LoVo (cell line): ENCODE data around the gene TAB3.
"Not testable (repeated sequence)": the region's sequence is repeated elsewhere in the genome, so short reads cannot be mapped to it uniquely, and the experiment has no call there.

Experiments
- DNase-seq: peaks from one replicate; pipeline ENCODE4 v3.0.0-alpha.2; 2016; ENCODE audit warnings: low spot score

Gene TAB3

DNA sequence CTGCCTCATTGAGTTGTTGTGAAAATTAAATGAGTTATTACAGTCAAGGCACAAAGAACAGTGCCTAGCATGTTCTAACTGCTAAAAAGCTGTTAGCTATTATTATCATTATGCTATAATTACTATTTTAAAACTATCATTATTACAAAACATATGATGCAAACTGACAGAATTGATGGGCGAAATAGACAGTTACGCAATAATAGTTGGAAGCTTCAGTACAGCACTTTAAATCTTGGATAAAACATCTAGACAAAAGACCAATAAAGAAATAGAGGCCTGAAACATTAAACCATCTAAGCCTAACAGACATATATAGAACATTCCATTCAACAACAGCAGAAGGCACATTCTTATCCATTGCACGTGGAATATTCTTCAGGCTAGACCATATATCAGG, 73.0 kb downstream of the TAB3 start:
- no peak for DNase-seq

DNA sequence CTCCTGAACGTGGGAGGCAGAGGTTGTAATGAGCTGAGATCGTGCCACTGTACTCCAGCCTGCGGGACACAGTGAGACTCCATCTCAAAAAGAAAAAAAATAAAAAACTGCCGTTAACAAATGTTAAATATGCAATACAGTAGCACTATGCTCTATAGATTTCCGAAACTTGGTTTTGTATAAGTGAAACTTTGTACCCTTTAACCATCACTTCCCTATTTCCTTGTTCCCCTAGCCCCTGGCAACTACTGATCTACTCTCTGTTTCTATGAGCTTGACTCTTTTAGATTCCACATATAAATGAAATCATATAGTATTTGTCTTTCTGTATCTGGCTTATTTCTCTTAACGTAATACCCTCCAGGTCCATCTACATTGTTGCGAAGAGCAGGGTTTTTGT, 74.1 kb downstream of the TAB3 start:
- DNase-seq, result no peak

DNA sequence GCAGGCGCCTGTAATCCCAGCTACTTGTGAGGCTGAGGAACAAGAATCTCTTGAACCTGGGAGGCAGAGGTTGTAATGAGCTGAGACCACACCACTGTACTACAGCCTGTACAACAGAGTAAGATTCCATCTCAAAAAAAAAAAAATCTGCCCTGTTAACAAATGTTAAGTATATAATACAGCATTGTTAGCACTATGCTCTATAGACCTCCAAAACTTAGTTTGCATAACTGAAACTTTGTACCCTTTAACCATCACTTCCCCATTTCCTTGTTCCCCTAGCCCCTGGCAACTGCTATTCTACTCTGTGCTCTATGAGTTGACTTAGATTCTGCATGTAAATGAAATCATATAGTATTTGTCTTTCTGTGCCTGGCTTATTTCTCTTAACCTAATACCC, 76.7 kb downstream of the TAB3 start:
- no peak for DNase-seq

DNA sequence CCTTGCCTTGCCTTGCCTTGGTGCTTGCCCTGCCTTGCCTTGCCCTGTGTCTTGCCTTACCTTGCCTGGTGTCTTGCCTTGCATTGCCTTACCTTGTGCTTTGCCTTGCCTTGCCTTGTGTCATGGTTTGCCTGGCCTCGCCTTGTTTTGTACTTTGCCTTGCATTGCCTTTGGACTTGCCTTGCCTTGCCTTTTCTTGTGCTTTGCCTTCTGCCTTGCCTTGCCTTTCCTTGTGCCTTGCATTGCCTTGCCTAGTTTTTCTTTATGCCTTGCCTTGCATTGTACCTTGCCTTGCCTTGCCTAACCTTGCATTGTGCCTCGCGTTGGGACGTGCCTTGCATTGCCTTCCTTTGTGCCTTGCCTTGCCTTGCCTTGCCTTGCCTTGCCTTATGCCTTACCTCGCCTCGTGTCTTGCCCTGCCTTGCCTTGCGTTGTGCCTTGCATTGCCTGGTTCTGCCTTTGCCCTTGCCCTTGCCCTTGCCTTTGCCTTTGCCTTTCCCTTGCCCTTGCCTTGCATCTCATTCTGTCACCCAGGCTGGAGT, 82.8 kb downstream of the TAB3 start:
- DNase-seq, result no peak

DNA sequence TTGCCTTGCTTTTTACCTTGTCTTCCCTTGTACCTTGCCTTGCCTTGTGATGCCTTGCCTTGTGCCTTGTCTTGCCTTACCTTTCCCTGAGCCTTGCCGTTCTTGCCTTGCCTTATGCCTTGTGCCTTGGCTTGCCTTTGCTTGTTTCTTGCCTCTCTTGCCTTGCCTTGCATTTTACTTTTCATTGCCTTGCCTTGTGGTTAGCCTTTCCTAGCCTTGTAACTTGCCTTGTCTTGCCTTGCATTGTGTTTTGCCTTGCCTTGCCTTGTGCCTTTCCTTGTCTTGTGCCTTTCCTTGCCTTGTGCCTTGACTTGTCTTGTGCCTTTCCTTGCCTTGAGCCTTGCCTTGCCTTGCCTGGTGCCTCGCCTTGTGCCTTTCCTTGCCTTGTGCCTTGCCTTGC, 84.6 kb downstream of the TAB3 start:
- DNase-seq, result no peak

DNA sequence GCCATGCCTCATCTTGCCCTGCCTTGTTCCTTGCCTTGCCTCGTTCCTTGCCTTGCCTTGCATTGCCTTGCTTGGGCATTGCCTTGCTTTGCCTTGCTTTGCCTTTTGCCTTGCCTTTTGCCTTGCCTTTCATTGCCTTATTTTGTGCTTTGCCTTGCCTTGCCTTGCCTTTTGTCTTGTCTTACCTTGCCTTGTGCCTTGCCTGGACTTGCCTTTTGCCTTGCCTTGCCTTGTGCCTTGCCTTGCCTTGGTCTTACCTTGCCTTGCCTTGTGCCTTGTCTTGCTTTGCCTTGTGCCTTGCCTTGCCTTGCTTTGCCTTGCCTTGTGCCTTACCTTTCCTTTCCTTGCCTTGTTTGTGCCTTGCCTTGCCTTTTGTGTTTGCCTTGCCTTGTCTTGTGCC, 88.2 kb downstream of the TAB3 start:
- no peak for DNase-seq

DNA sequence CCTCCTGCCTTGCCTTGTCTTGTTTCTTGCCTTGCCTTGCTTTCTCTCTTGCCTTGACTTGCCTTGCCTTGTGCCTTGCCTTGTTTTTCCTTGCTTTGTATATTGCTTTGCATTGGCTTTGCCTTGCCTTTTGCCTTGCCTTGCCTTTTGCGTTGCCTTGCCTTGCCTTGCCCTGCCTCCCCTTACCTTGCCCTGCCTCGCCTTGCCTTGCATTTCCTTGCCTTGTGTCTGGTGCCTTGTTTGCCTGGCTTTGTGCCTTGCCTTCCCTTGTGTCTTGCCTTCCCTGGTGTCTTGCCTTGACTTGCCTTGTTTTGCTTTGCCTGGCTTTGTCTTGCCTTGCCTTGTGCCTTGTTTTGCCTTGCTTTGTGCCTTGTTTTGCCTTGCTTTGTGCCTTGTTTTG, 89.7 kb downstream of the TAB3 start:
- DNase-seq, result no peak

DNA sequence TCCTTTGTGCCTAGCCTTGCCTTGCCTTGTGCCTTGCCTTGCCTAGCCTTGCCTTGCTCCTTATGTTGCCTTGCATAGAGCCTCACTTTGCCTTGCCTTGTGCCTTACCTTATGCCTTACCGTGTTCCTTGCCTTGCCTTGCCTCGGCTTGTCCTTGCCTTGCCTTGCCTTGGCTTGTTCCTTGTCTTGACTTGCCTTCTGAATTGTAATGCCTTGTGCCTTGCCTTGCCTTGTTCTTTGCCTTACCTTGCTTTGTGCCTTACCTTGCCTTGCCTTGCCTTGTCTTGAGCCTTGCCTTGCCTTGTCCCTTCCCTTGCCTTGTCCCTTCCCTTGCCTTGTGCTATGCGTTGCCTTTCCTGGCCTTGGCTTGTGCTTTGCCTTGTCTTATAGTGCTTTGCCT, 90.2 kb downstream of the TAB3 start:
- DNase-seq, result no peak

DNA sequence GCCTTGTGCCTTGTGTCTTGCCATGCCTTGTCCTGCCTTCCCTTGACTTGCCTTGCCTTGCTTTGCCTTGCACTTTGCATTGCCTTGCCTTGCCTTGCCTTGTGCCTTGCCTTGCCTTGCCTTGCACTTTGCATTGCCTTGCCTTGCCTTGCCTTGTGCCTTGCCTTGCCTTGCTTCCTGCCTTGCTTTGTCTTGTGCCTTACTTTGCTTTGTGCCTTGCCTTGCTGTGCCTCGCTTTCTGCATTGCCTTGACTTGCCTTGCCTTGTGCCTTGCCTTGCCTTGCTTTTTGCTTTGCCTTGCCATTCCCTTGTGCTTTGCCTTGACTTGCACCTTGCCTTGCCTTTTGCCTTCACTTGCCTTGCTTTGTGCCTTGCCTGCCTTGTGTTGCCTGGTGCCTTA, 91.8 kb downstream of the TAB3 start:
- not testable (repeated sequence) for DNase-seq

DNA sequence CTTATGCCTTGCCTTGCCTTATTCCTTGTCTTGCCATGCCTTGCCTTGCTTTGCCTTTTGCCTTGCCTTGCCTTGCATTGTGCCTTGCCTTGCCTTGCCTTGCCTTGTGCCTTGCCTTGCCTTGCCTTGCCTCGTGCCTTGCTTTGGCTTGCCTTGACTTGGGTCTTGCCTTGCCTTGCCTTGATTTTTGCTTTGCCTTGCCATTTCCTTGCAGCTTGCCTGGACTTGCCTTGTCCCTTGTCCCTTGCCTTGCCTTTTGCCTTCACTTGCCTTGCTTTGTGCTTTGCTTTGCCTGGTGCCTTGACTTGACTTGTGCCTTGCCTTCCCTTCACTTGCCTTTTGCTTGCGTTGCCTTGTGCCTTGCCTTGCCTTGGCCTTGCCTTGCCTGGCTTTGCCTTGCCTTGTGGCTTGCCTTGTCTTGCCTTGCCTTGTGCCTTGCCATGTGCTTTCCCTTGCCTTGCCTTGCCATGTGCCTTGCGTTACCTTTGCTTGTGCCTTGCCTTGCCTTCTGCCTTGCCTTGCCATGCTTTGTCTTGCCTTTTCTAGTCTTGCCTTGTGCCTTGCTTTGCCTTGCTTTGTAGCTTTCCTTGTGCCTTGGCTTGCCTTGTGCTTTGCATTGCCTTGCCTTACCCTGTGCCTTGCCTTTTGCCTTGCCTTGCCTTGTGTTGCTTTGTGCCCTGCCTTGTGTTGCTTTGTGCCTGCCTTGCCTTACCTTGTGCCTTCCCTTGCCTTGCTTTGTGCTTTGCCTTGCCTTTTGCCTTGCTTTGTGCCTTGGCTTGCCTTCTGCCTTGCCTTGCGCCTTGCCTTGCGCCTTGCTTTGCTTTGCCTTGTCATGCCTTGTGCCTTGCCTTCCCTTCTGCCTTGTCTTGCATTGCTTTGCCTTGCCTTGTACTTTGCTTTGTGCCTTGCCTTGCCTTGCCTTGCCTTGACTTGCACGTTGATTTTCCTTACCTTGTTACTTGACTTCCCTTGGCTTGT, 92.8 kb downstream of the TAB3 start:
- DNase-seq, result no peak

DNA sequence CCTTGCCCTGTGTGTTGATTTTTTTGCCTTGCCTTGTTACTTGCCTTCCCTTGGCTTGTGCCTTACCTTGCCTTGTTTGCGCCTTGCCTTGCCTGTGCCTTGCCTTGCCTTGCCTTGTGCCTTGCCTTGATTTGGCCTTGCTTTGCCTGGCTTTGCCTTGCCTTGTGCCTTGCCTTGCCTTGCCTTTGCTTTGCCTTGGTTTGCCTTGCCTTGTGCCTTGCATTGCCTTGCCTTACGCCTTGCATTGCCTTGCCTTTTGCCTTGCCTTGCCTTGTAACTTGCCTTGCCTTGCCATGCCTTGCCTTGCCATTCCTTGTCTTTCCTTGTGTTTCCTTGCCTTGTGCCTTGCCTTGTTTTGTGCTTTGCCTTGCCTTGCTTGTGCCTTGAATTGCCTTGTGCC, 94.6 kb downstream of the TAB3 start:
- no peak for DNase-seq

DNA sequence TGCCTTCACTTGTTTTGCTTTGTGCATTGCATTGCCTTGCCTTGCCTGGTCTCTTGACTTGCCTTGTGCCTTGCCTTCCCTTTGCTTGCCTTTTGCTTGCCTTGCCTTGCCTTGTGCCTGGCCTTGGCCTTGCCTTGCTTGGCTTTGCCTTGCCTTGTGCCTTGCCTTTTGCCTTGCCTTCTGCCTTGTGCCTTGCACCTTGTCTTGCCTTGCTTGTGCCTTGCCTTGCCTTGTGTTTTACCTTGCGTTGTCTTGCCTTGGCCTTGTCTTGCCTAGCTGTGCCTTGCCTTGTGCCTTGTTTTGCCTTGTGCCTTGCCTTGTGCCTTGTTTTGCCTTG, 95.3 kb downstream of the TAB3 start:
- DNase-seq, result no peak

DNA sequence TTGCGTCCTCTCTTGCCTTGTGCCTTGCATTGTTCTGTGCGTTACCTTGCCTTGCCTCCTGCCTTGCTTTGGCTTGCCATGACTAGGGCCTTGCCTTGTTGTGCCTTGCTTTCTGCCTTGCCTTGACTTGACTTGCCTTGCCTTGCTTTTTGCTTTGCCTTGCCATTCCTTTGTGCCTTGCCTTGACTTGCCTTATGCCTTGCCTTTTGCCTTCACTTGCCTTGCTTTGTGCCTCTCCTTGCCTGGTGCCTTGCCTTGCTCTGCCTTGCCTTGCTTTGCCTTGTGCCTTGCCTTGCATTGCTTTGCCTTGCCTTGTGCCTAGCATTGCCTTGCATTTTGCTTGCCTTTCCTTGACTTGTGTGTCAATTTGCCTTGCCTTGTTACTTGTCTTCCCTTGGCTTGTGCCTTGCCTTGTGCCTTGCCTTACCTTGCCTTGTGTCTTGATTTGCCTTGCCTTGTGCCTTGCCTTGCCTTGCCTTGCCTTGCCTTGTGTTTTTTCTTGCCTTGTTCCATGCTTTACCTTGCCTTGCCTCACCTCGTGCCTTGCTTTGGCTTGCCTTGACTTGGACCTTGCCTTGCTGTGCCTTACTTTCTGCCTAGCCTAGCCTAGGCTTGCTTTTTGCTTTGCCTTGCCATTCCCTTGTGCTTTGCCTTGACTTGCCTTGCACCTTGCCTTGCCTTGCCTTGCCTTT, 95.8 kb downstream of the TAB3 start:
- DNase-seq, result no peak

DNA sequence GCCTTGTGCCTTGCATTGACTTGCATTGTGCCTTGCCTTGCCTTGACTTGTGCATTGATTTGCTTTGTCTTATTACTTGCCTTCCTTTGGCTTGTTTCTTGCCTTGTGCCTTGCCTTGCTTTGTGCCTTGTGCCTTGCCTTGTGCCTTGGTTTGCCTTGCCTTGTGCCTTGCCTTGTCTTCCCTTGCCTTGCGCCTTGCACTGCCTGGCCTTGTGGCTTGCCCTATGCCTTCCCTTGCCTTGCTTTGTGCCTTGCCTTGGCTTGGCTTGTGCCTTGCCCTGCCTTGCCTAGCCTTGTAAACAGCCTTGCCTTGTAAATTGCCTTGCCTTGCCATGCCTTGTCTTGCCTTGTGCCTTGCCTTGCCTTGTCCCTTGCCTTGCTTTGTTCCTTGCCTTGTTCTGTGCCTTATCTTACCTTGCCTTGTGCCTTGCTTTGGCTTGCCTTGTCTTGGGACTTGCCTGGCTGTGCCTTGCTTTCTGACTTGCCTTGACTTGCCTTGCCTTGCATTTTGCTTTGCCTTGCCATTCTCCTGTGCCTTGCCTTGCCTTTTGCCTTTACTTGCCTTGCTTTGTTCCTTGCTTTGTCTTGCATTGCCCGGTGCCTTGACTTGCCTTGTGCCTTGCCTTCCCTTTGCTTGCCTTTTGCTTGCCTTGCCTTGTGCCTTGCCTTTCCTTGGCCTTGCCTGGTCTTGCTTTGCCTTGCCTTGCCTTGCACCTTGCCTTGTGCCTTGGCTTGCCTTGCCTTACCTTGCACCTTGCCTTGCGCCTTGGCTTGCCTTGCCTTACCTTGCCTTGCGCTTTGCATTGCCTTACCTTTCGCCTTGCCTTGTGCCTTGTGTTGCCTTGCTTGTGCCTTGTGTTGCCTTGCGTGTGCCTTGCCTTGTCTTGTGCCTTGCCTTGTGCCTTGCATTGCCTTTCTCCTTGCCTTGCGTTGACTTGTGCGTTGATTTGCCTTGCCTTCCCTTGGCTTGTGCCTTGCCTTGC, 97.5 kb downstream of the TAB3 start:
- DNase-seq, result no peak

DNA sequence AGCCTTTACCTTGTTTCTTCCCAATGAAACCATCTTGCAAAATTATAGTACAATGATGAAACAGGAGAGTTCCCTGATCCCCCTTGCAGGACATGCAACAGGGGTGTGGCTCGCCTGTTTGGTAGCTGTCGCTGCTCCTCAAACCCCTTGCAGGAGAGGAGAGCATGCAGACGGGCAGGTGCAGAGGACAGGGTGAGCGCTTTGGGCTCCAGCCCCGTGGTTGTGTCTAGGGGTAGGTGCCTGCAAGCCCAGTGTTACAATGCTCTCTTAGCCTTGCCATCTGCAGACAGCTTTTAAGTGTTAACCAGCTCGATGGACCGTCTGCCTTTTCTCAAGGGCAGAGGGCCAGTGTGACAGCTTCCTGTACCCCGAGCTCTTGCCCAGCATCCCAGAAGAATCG, 102.0 kb downstream of the TAB3 start:
- DNase-seq, result no peak

DNA sequence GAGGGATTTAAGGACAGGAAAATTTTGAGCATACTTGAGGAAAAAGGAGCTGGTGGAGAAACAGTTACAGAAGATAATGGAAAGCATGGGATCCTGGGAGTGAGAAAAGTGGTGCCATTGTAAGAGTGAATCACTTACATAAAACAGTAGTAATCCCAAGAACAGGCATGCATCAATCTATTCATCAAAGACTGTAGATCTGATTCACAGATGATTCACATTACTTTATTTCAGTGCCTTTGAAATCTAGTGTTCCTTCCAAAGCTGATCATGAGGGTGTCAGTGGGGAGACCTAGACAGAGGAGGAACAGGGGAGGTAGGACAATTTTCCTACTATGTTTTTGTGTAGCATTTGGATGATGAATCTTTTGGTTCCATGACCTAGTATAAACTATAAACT, 102.7 kb downstream of the TAB3 start:
- DNase-seq, result no peak

DNA sequence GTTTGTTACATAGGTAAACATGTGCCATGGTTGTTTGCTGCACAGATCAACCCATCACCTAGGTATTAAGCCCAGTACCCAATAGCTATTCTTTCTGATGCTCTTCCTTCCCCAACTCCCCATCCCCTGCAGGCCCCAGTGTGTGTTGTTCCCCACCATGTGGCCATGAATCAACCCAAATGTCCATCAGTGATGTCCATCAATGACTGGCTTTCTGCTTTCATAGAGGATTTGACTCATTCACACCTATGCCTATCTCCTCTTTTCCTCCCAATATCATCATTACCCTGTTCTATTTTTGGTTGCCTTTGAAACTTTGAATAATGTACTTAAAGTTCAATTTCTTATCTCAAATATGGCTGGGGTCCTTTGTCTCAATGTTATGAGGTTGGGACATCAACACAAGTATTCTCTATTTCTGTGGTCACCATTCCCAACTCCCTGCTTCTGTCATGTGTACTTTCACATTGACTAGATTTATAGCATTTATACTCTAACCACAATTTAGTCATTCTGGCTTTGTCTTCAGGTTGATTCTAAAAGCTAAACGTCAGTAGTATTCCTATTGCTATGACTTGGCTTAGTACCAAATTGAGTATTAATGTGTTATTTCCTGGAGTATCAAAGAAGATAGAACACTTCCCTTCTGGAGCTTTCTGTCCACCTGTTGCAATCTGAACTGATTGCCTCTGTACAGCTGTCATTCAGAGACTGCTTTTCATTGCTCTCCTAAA, 107.2 kb downstream of the TAB3 start:
- DNase-seq, result no peak

DNA sequence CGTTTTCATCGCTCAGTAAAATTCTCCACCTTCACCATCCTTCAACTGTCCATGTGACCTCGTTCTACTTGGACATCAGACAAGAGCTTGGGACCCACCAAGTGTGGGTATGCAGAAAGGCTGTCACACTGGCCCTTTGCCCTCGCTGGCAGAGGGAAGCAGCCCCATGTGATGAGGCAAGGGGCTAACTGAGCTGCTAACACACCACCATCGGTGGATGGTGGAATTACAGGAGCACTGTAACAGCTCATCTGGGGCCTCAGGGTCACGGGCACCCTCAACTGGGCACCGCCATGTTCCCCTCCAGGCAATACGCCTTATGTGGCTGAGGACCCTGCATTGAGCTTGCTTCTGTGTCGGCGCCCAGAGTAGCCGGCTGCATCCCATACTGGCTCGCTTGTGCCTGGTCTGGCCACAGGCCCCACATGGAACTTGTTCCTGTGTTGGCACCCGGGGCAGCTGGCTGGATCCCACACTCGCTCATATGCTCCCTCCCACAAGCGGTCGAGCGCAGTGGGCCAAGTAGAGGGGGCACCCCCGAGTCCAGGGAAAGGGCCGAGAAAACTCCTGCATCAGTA, 109.5 kb downstream of the TAB3 start:
- no peak for DNase-seq

DNA sequence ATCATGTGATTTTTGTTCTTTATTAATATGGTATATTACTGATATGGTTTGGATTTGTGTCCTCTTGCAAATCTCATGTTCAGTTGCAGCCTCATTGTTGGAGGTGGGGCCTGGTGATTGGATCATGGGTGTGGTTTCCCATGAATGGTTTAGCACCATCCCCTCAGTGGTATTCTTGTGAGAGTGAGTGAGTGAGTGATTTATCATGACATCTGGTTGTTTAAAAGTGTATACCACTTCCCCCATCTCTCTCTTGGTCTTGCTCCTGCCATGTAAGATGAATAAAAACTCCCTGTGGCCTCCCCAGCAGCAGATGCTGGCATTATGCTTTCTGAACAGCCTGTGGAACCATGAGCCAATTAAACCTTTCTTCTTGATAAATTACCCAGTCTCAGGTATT, 111.5 kb downstream of the TAB3 start:
- DNase-seq, result no peak
